ENCODE data around the gene MAPK1IP1L. TPM values are rescaled to one million over a fixed set of nuclear protein-coding genes. Genes with fewer than 3 reads are reported as not detected.

The MAPK1IP1L gene
- total RNA-seq, 5 donors from 2014 or later (not counting 1 experiment from before 2014, with no cell fraction given) = 68.7 to 153 (median 73.4) TPM

DNA sequence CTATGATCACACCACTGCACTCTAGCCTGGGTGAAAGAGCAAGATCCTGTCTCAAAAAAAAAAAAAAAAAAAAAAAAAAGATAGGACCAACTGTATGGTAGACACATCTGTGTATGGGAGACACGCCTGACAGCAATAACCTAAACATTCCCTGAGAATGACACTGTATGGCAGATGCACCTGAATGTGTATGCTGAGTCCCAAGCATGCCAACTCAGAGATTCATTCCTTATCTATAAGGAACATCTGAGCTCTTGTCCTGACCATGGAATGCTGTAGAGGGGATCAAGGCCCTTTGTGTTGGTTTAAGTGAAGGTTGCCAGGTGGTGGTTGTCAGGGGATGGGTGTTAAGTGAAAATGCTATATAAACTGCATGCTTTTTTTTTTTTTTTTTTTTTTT, 58.4 kb downstream of the MAPK1IP1L start:
- Mint-ChIP-seq H3K36me3 (peaks cover 3% of the 10 kb centered on the region), H3K27me3 (peaks cover 0 to 10% of the 10 kb centered on the region in 2 donors), H3K9me3 (no peaks in the 10 kb centered on the region), H3K4me1 (peaks cover 6 to 22% (median 16%) of the 10 kb centered on the region in 3 donors), H3K4me3 (no peak overlapping the region), H3K27ac (no peak overlapping the region)
- H3K36me3 ChIP-seq (ENCODE audit: control insufficient read depth in 2 of 2, extremely low read depth in 1 of 2, insufficient read depth in 1 of 2, low read length in 1 of 2) = no peaks in the 10 kb centered on the region
- DNase-seq (no peak), ATAC-seq (replicated peaks in 1 of 4) (no peak)
- H3K4me1 ChIP-seq (ENCODE audit: control insufficient read depth in 1 of 2, extremely low read depth in 1 of 2, insufficient read depth in 2 of 2, low read length in 2 of 2) = peaks cover 0 to 21% of the 10 kb centered on the region in 2 experiments
- POLR2A ChIA-PET = interaction anchor here (0.6 to 0.7 kb wide), 2 partner anchors 12 to 354 kb away, joined by 9 to 16 read pairs; no protein-coding TSS in a partner anchor
- CTCF ChIA-PET = interaction anchor here in 1 of 2 donors (0.5 to 0.7 kb wide), 2 partner anchors 57 to 103 kb away, joined by 3 to 4 read pairs; no protein-coding TSS in a partner anchor
- H3K9me3 ChIP-seq = no peaks in the 10 kb centered on the region
- WGBS (ENCODE audit: insufficient coverage) = no CpG with 5 or more reads among the region's 1 CpG
- H3K4me3 ChIP-seq (ENCODE audit: control insufficient read depth in 1 of 2, extremely low read depth in 1 of 2, low read length in 1 of 2) = no peak overlapping the region
- H3K27me3 ChIP-seq (replicated peaks in 1 of 2; ENCODE audit: control insufficient read depth in 2 of 2, extremely low read depth in 1 of 2, insufficient read depth in 2 of 2, low read length in 1 of 2) = no peaks in the 10 kb centered on the region
- H3K27ac ChIP-seq (ENCODE audit: low read length) = no peak overlapping the region

- no peaks in the 10 kb centered on the region for H3K36me3 ChIP-seq (ENCODE audit: control insufficient read depth in 2 of 2, extremely low read depth in 1 of 2, insufficient read depth in 1 of 2, low read length in 1 of 2)
Observed at GRCh38 chr14:55111122-55111708, 59.8 kb downstream of the MAPK1IP1L start.

DNA sequence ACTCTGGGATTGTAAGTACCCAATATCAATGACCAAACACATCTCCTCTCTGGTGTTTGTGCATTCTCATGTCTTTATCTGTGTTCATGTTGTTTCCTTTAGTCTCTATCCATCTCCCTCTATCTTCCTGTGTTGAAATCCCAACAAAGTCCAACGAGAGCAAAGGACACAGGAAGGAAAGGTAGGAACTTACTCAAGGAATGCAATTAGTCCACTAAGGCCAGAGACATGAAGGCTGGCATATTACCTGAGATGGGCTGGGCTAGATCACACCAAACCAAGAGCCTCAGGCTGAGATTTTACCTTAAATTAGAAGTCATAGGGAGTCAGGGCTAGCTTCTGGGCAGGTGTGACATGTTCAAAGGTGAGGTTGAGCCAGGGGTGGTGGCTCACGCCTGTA, 63.3 kb downstream of the MAPK1IP1L start:
- no peaks in the 10 kb centered on the region for H3K9me3 ChIP-seq
- no peaks in the 10 kb centered on the region for H3K27me3 ChIP-seq (replicated peaks in 1 of 2; ENCODE audit: control insufficient read depth in 2 of 2, extremely low read depth in 1 of 2, insufficient read depth in 2 of 2, low read length in 1 of 2)
- ATAC-seq (replicated peaks in 1 of 4) (no peak), DNase-seq (no peak)
- Mint-ChIP-seq H3K27ac (no peak overlapping the region), H3K9me3 (no peaks in the 10 kb centered on the region), H3K4me3 (no peak overlapping the region), H3K36me3 (no peaks in the 10 kb centered on the region), H3K27me3 (peaks cover 0 to 10% of the 10 kb centered on the region in 2 donors), H3K4me1 (no peaks in the 10 kb centered on the region)
- H3K4me3 ChIP-seq (ENCODE audit: control insufficient read depth in 1 of 2, extremely low read depth in 1 of 2, low read length in 1 of 2) = no peak overlapping the region
- CTCF ChIA-PET = interaction anchor here in 1 of 2 donors (1.1 kb wide), 1 partner anchor 12 kb away, joined by 3 read pairs; no protein-coding TSS in a partner anchor
- H3K4me1 ChIP-seq (ENCODE audit: control insufficient read depth in 1 of 2, extremely low read depth in 1 of 2, insufficient read depth in 2 of 2, low read length in 2 of 2) = no peaks in the 10 kb centered on the region
- no peaks in the 10 kb centered on the region for H3K36me3 ChIP-seq (ENCODE audit: control insufficient read depth in 2 of 2, extremely low read depth in 1 of 2, insufficient read depth in 1 of 2, low read length in 1 of 2)
- POLR2A ChIA-PET = no interaction called here
- WGBS (ENCODE audit: insufficient coverage) = 100% methylated on average over 1 of the region's 2 CpGs
- no peak overlapping the region for H3K27ac ChIP-seq (ENCODE audit: low read length)

More at GRCh38 chr14:55111122-55111708, 59.8 kb downstream of the MAPK1IP1L start:
- H3K9me3 ChIP-seq = no peaks in the 10 kb centered on the region
- Mint-ChIP-seq H3K27ac (no peak overlapping the region), H3K36me3 (no peaks in the 10 kb centered on the region), H3K9me3 (no peaks in the 10 kb centered on the region), H3K4me3 (no peak overlapping the region), H3K27me3 (peaks cover 0 to 10% of the 10 kb centered on the region in 2 donors), H3K4me1 (peaks cover 6 to 18% (median 14%) of the 10 kb centered on the region in 3 donors)
- ChIA-PET POLR2A (interaction anchor here in 1 of 2 donors (0.6 kb wide), 1 partner anchor 511 kb away, joined by 10 read pairs; no protein-coding TSS in a partner anchor), CTCF (no interaction called here)
- WGBS (ENCODE audit: insufficient coverage) = 100% methylated on average over 7 of the region's 10 CpGs
- no peak overlapping the region for H3K4me3 ChIP-seq (ENCODE audit: control insufficient read depth in 1 of 2, extremely low read depth in 1 of 2, low read length in 1 of 2)
- no peak for ATAC-seq (replicated peaks in 1 of 4)
- DNase-seq = no peak
- peaks cover 0 to 17% of the 10 kb centered on the region in 2 experiments for H3K4me1 ChIP-seq (ENCODE audit: control insufficient read depth in 1 of 2, extremely low read depth in 1 of 2, insufficient read depth in 2 of 2, low read length in 2 of 2)
- H3K27ac ChIP-seq (ENCODE audit: low read length) = no peak overlapping the region
- no peaks in the 10 kb centered on the region for H3K27me3 ChIP-seq (replicated peaks in 1 of 2; ENCODE audit: control insufficient read depth in 2 of 2, extremely low read depth in 1 of 2, insufficient read depth in 2 of 2, low read length in 1 of 2)

DNA sequence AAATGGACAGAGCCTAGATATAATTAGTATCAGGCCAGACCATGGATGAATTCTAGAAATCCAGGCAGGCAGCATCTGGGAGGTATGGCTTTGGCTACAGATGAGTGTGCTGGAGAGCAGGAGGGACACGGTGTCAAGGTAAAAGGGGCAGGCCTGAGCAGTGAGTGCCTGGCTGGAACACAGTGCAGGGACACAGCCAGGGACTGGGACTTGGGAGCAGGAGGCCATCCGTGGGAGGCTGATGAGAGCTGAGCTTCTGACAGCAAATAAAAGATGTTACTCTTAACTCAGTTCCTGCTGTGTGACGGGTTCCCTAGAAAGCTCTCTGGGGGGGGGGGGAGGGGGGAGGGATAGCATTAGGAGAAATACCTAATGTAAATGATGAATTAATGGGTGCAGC, 64.0 kb downstream of the MAPK1IP1L start:
- 69% methylated on average over 1 of the region's 3 CpGs for WGBS (ENCODE audit: insufficient coverage)
- Histone ChIP-seq H3K4me3 (ENCODE audit: control insufficient read depth in 1 of 2, extremely low read depth in 1 of 2, low read length in 1 of 2) (no peak overlapping the region), H3K9me3 (no peaks in the 10 kb centered on the region), H3K27me3 (replicated peaks in 1 of 2; ENCODE audit: control insufficient read depth in 2 of 2, extremely low read depth in 1 of 2, insufficient read depth in 2 of 2, low read length in 1 of 2) (no peaks in the 10 kb centered on the region), H3K36me3 (ENCODE audit: control insufficient read depth in 2 of 2, extremely low read depth in 1 of 2, insufficient read depth in 1 of 2, low read length in 1 of 2) (no peaks in the 10 kb centered on the region), H3K27ac (ENCODE audit: low read length) (no peak overlapping the region), H3K4me1 (ENCODE audit: control insufficient read depth in 1 of 2, extremely low read depth in 1 of 2, insufficient read depth in 2 of 2, low read length in 2 of 2) (no peaks in the 10 kb centered on the region)
- DNase-seq (no peak), ATAC-seq (replicated peaks in 1 of 4) (no peak)
- H3K4me1 Mint-ChIP-seq = no peaks in the 10 kb centered on the region
- ChIA-PET CTCF (interaction anchor here (0.6 to 1.1 kb wide), 3 partner anchors 12 to 778 kb away, joined by 3 to 6 read pairs (median 4); no protein-coding TSS in a partner anchor), POLR2A (no interaction called here)
- peaks cover 0 to 10% of the 10 kb centered on the region in 2 donors for H3K27me3 Mint-ChIP-seq
- no peaks in the 10 kb centered on the region for H3K9me3 Mint-ChIP-seq
- no peak overlapping the region for H3K4me3 Mint-ChIP-seq
- H3K27ac Mint-ChIP-seq = no peak overlapping the region
- H3K36me3 Mint-ChIP-seq = no peaks in the 10 kb centered on the region

GRCh38 chr14:55115861-55116245, 64.4 kb downstream of the MAPK1IP1L start:
- ChIA-PET CTCF (interaction anchor here (0.6 to 0.7 kb wide), 2 partner anchors 52 to 778 kb away, joined by 4 to 6 read pairs; no protein-coding TSS in a partner anchor), POLR2A (no interaction called here)
- Histone ChIP-seq H3K9me3 (no peaks in the 10 kb centered on the region), H3K27me3 (replicated peaks in 1 of 2; ENCODE audit: control insufficient read depth in 2 of 2, extremely low read depth in 1 of 2, insufficient read depth in 2 of 2, low read length in 1 of 2) (no peaks in the 10 kb centered on the region), H3K4me3 (ENCODE audit: control insufficient read depth in 1 of 2, extremely low read depth in 1 of 2, low read length in 1 of 2) (no peak overlapping the region), H3K36me3 (ENCODE audit: control insufficient read depth in 2 of 2, extremely low read depth in 1 of 2, insufficient read depth in 1 of 2, low read length in 1 of 2) (no peaks in the 10 kb centered on the region), H3K27ac (ENCODE audit: low read length) (no peak overlapping the region), H3K4me1 (ENCODE audit: control insufficient read depth in 1 of 2, extremely low read depth in 1 of 2, insufficient read depth in 2 of 2, low read length in 2 of 2) (no peaks in the 10 kb centered on the region)
- no peak overlapping the region for H3K27ac Mint-ChIP-seq
- ATAC-seq (replicated peaks in 1 of 4) = no peak
- DNase-seq = no peak
- no peaks in the 10 kb centered on the region for H3K9me3 Mint-ChIP-seq
- peaks cover 0 to 10% of the 10 kb centered on the region in 2 donors for H3K27me3 Mint-ChIP-seq
- no peaks in the 10 kb centered on the region for H3K4me1 Mint-ChIP-seq
- 100% methylated on average over 2 of the region's 4 CpGs for WGBS (ENCODE audit: insufficient coverage)
- no peak overlapping the region for H3K4me3 Mint-ChIP-seq
- no peaks in the 10 kb centered on the region for H3K36me3 Mint-ChIP-seq

DNA sequence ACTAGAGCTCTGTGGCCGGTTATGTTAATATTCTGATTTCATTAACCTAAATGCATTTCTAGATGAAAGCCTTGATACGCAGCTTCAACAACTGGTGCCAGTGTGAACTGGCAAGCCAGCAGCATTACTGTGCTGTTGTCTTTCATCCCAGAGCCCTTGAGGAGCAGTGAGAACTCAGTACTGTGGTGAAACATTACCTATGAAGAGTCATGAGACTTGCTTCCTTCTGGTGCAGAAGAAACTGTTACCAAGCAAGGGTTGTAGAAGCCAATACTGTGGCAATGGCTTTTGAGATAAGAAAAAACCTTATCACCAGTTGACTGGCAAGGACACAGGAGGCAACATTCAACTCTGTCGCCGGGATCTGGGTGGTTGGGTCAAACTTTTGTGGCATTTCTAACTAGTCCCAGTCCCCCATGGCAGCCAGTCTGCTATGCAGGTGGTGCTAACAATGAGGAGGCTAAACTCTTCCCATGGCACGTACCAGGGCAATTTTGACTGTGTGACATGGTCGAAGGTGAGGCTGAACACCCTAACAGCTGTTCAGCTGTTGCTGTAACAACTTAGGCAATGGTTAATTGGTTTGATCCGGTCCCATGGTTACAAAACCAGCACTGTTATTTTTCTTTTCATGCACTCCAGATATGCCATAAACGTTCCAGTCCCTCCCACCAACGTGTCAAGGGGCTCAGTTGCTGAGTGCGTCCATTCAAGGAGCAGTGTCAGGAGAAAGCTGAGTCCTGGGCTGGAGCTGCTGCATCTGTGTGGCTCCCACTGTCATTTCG, 65.0 kb downstream of the MAPK1IP1L start:
- Histone ChIP-seq H3K4me3 (ENCODE audit: control insufficient read depth in 1 of 2, extremely low read depth in 1 of 2, low read length in 1 of 2) (no peak overlapping the region), H3K27me3 (replicated peaks in 1 of 2; ENCODE audit: control insufficient read depth in 2 of 2, extremely low read depth in 1 of 2, insufficient read depth in 2 of 2, low read length in 1 of 2) (no peaks in the 10 kb centered on the region), H3K9me3 (no peaks in the 10 kb centered on the region), H3K4me1 (ENCODE audit: control insufficient read depth in 1 of 2, extremely low read depth in 1 of 2, insufficient read depth in 2 of 2, low read length in 2 of 2) (no peaks in the 10 kb centered on the region), H3K36me3 (ENCODE audit: control insufficient read depth in 2 of 2, extremely low read depth in 1 of 2, insufficient read depth in 1 of 2, low read length in 1 of 2) (no peaks in the 10 kb centered on the region), H3K27ac (ENCODE audit: low read length) (no peak overlapping the region)
- Mint-ChIP-seq H3K36me3 (no peaks in the 10 kb centered on the region), H3K27me3 (peaks cover 0 to 10% of the 10 kb centered on the region in 2 donors), H3K9me3 (no peaks in the 10 kb centered on the region), H3K4me1 (no peaks in the 10 kb centered on the region), H3K4me3 (no peak overlapping the region), H3K27ac (no peak overlapping the region)
- POLR2A ChIA-PET = no interaction called here
- WGBS (ENCODE audit: insufficient coverage) = 81% methylated on average over 11 of the region's 11 CpGs
- CTCF ChIA-PET = interaction anchor here in 1 of 2 donors (1.2 kb wide), 1 partner anchor 11 kb away, joined by 3 read pairs; no protein-coding TSS in a partner anchor
- ATAC-seq (replicated peaks in 1 of 4) (no peak), DNase-seq (no peak)

Measured in T-cell (primary cell).